Measurements from ENCODE around the gene LAMC1. TPM values are rescaled to one million over a fixed set of nuclear protein-coding genes. Genes with fewer than 3 reads are reported as not detected.

The LAMC1 gene
- polyA plus RNA-seq, 1 experiment: 360 TPM

GRCh38 chr1:183125279-183125999, 102.2 kb downstream of the LAMC1 start:
- POLR2A ChIA-PET: no interaction called here
- CTCF ChIA-PET: interaction anchor here (1.2 to 1.4 kb wide), 2 partner anchors 13 to 17 kb away, joined by 3 read pairs; no protein-coding TSS in a partner anchor
- peaks cover 37% of the 10 kb centered on the region for H3K36me3 ChIP-seq (ENCODE audit: control insufficient read depth, insufficient read depth, low read length)

GRCh38 chr1:183126000-183126366, 102.8 kb downstream of the LAMC1 start:
- H3K27me3 ChIP-seq (ENCODE audit: control insufficient read depth, insufficient read depth, low read length): no peaks in the 10 kb centered on the region
- ChIA-PET POLR2A (no interaction called here), CTCF (interaction anchor here (1.4 kb wide), 1 partner anchor 17 kb away, joined by 3 read pairs; no protein-coding TSS in a partner anchor)
- TF ChIP-seq CTCF (IDR thresholded peaks at IDR 0.05; ENCODE audit: insufficient read depth, low read depth, low read length): no peak
- peaks cover 38% of the 10 kb centered on the region for H3K36me3 ChIP-seq (ENCODE audit: control insufficient read depth, insufficient read depth, low read length)
- no peak overlapping the region for H3K4me3 ChIP-seq (ENCODE audit: low read depth, low read length)
- no peak for DNase-seq (ENCODE audit: low read depth)

More at GRCh38 chr1:183125279-183125999, 102.2 kb downstream of the LAMC1 start:
- Histone ChIP-seq H3K27me3 (ENCODE audit: control insufficient read depth, insufficient read depth, low read length) (no peaks in the 10 kb centered on the region), H3K4me3 (ENCODE audit: low read depth, low read length) (no peak overlapping the region)
- no peak for DNase-seq (ENCODE audit: low read depth)
- TF ChIP-seq CTCF (IDR thresholded peaks at IDR 0.05; ENCODE audit: insufficient read depth, low read depth, low read length): no peak

- TF ChIP-seq CTCF (IDR thresholded peaks at IDR 0.05; ENCODE audit: insufficient read depth, low read depth, low read length): no peak
- ChIA-PET CTCF (interaction anchor here (1.4 kb wide), 1 partner anchor 18 kb away, joined by 3 read pairs; no protein-coding TSS in a partner anchor), POLR2A (no interaction called here)
- peaks cover 39% of the 10 kb centered on the region for H3K36me3 ChIP-seq (ENCODE audit: control insufficient read depth, insufficient read depth, low read length)
- no peak overlapping the region for H3K4me3 ChIP-seq (ENCODE audit: low read depth, low read length)
- DNase-seq (ENCODE audit: low read depth): no peak
- no peaks in the 10 kb centered on the region for H3K27me3 ChIP-seq (ENCODE audit: control insufficient read depth, insufficient read depth, low read length)
These were observed 103.3 kb downstream of the LAMC1 start for GRCh38 chr1:183126528-183126927.

GRCh38 chr1:183129921-183130690, 106.9 kb downstream of the LAMC1 start:
- Histone ChIP-seq H3K4me3 (ENCODE audit: low read depth, low read length) (no peak overlapping the region), H3K27me3 (ENCODE audit: control insufficient read depth, insufficient read depth, low read length) (no peaks in the 10 kb centered on the region), H3K36me3 (ENCODE audit: control insufficient read depth, insufficient read depth, low read length) (peaks cover 26% of the 10 kb centered on the region)
- CTCF ChIA-PET: interaction anchor here (0.6 to 1.1 kb wide), 2 partner anchors 18 to 69 kb away, joined by 3 read pairs; no protein-coding TSS in a partner anchor
- TF ChIP-seq CTCF (IDR thresholded peaks at IDR 0.05; ENCODE audit: insufficient read depth, low read depth, low read length): no peak
- POLR2A ChIA-PET: no interaction called here
- no peak for DNase-seq (ENCODE audit: low read depth)

- Histone ChIP-seq H3K4me3 (ENCODE audit: low read depth, low read length) (no peak overlapping the region), H3K27me3 (ENCODE audit: control insufficient read depth, insufficient read depth, low read length) (no peaks in the 10 kb centered on the region), H3K36me3 (ENCODE audit: control insufficient read depth, insufficient read depth, low read length) (peaks cover 24% of the 10 kb centered on the region)
- no peak for TF ChIP-seq CTCF (IDR thresholded peaks at IDR 0.05; ENCODE audit: insufficient read depth, low read depth, low read length)
- DNase-seq (ENCODE audit: low read depth): no peak
- CTCF ChIA-PET: no interaction called here
- POLR2A ChIA-PET: no interaction called here
These were observed 107.9 kb downstream of the LAMC1 start for GRCh38 chr1:183131166-183131565.

Data from BJ (cell line).